Measurements from ENCODE around the gene MAGI2. TPM values are rescaled to one million over a fixed set of nuclear protein-coding genes. Genes with fewer than 3 reads are reported as not detected.

MAGI2 gene
- total and polyA plus RNA-seq, 9 donors, result 7.1 to 20.4 (median 18.7) TPM

DNA sequence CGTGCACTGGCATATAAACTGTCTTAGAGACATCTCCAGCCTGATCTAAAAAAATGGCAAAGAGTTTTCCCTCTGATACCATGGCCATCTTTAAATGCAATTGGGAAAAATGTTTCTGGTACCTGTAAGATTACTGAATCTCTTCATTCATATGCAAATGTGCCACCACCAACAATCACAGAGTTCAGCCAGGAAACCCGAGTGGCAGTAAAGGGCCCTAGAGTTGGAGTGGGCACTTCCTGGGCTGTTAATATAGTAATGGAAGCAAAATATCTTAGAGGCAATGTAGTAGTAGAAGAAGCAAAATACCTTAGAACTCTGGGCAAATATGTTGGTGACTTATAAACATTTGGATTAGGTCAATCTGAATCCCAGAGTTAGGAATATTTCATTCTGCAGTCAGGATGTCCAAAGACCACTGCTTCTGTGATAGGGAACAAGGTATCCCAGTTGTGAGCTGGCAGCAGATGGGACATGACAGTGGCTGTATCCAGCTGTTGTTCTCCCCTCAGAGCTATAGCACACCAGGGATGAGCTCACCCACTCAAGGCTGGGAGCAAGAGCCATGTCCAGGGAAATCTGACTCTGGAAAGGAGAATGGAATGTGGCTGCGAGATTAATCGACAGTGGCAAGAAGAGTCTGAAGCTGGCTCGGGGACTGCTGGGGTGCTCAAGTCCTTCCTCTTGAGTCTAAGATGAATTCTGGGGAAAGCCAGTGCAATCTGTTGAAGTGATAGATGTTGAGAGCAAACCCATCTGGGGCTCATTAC is 1322.8 kb downstream of the MAGI2 start:
- Histone ChIP-seq H3K4me1 (ENCODE audit: insufficient read depth) (no peaks in the 10 kb centered on the region), H3K27ac (no peak overlapping the region), H3K36me3 (no peaks in the 10 kb centered on the region), H3K4me3 (no peak overlapping the region), H3K27me3 (no peaks in the 10 kb centered on the region), H3K9me3 (no peaks in the 10 kb centered on the region)
- TF ChIP-seq POLR2A (IDR thresholded peaks at IDR 0.05), result no peak
- no peak for TF ChIP-seq EP300 (IDR thresholded peaks at IDR 0.05)
- TF ChIP-seq, protein P1, sequence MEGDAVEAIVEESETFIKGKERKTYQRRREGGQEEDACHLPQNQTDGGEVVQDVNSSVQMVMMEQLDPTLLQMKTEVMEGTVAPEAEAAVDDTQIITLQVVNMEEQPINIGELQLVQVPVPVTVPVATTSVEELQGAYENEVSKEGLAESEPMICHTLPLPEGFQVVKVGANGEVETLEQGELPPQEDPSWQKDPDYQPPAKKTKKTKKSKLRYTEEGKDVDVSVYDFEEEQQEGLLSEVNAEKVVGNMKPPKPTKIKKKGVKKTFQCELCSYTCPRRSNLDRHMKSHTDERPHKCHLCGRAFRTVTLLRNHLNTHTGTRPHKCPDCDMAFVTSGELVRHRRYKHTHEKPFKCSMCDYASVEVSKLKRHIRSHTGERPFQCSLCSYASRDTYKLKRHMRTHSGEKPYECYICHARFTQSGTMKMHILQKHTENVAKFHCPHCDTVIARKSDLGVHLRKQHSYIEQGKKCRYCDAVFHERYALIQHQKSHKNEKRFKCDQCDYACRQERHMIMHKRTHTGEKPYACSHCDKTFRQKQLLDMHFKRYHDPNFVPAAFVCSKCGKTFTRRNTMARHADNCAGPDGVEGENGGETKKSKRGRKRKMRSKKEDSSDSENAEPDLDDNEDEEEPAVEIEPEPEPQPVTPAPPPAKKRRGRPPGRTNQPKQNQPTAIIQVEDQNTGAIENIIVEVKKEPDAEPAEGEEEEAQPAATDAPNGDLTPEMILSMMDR (IDR thresholded peaks at IDR 0.05), result no peak
- no peak for DNase-seq
- WGBS, 3 donors, result 64 to 79% (median 64%) methylated on average over 5 of the region's 5 CpGs
- intact Hi-C loops (cut with DNase I), result no loop called here

DNA sequence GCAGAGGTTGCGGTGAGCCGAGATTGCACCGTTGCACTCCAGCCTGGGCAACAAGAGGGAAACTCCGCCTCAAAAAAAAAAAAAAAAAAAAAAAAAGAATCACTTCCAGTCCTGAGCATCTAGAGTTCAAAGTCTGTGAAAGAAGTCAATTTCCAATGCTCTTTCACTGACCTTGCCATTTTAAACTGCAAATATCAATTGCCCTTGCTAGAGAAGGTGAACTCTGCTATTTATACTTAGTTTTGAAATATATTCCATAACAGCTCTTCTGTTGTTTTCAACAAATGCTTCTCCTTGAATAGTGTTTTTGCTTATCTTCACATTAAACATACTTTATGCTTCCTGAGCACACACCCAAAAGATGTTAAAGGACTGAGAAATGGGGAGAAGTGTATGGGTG is 1323.6 kb downstream of the MAGI2 start:
- H3K27ac ChIP-seq, result no peak overlapping the region
- H3K4me1 ChIP-seq (ENCODE audit: insufficient read depth), result no peaks in the 10 kb centered on the region
- H3K27me3 ChIP-seq, result no peaks in the 10 kb centered on the region
- TF ChIP-seq, protein P1 (IDR thresholded peaks at IDR 0.05), result no peak
- TF ChIP-seq EP300 (IDR thresholded peaks at IDR 0.05) (no peak), POLR2A (IDR thresholded peaks at IDR 0.05) (no peak)
- H3K4me3 ChIP-seq, result no peak overlapping the region
- DNase-seq, result no peak
- intact Hi-C loops (cut with DNase I), result no loop called here
- H3K36me3 ChIP-seq, result no peaks in the 10 kb centered on the region
- 91 to 94% (median 93%) methylated on average over 4 of the region's 4 CpGs for WGBS, 3 donors
- no peaks in the 10 kb centered on the region for H3K9me3 ChIP-seq

DNA sequence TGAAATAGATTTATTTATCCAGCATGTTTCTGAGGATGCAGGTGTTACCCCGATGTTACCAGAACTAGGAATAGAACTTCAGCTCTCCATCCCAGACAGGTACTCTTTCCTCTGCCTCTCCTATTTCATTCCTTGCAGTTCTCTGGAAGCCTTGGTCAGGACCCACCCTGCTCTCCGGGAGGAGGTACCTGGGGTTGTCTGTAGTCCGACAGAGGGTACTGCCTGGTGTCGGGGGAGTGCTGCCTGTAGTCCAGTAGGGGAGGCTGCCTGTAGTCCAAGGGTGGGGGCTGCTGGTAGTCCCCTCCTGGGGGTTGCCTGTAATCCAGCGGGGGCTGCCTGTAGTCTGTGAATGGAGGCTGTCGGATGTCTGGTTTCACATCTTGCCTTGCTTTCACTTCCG is 1326.5 kb downstream of the MAGI2 start:
- intact Hi-C loops (cut with DNase I), result no loop called here
- Histone ChIP-seq H3K27me3 (no peaks in the 10 kb centered on the region), H3K9me3 (no peaks in the 10 kb centered on the region), H3K4me3 (no peak overlapping the region), H3K4me1 (ENCODE audit: insufficient read depth) (no peaks in the 10 kb centered on the region), H3K27ac (no peak overlapping the region), H3K36me3 (no peaks in the 10 kb centered on the region)
- 74 to 94% (median 78%) methylated on average over 7 of the region's 7 CpGs for WGBS, 3 donors
- DNase-seq, result no peak
- TF ChIP-seq, protein P1 (IDR thresholded peaks at IDR 0.05), result no peak
- TF ChIP-seq EP300 (IDR thresholded peaks at IDR 0.05), result no peak
- no peak for TF ChIP-seq POLR2A (IDR thresholded peaks at IDR 0.05)

DNA sequence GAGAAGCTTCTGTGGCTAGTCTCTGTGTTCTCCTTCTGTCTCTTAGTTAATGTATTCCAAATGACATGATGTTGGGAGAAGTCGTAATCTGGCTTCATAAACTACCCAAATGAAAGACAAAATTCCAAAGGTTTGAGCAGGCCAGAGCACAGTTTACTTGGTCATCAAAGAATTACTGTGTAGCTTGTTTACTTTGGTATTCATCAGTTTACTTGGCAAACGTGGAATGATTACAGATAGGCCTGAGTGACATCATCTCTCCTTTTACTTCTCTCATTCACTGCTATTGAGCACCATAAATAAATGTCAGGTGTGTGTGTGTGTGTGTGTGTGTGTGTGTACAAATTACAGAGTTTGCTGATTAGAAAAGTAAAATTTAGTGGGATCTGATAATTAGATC is 1327.6 kb downstream of the MAGI2 start:
- no peak for DNase-seq
- TF ChIP-seq EP300 (IDR thresholded peaks at IDR 0.05) (no peak), POLR2A (IDR thresholded peaks at IDR 0.05) (no peak)
- TF ChIP-seq, protein P1 (IDR thresholded peaks at IDR 0.05), result no peak
- Histone ChIP-seq H3K9me3 (no peaks in the 10 kb centered on the region), H3K27me3 (no peaks in the 10 kb centered on the region), H3K27ac (no peak overlapping the region), H3K4me1 (ENCODE audit: insufficient read depth) (no peaks in the 10 kb centered on the region), H3K4me3 (no peak overlapping the region), H3K36me3 (no peaks in the 10 kb centered on the region)
- intact Hi-C loops (cut with DNase I), result no loop called here
- WGBS, 3 donors, result 61 to 74% (median 64%) methylated on average over 2 of the region's 2 CpGs

Measured in ovary (tissue), 9 donors.